Fibroblast of skin of left quadriceps (primary cell): ENCODE results near the gene ADAMTS13.
"Not testable (repeated sequence)": the region's sequence is repeated elsewhere in the genome, so short reads cannot be mapped to it uniquely, and the experiment has no call there.

Experiments used
- DNase-seq, 2 experiments: peaks; one replicate each; pipeline ENCODE4 v3.0.0-alpha.2; 2013; ENCODE audit warnings: low read depth in 2 of 2

Gene ADAMTS13

GRCh38 chr9:133421615-133422542, at the start of gene ADAMTS13:
TSS of gene ADAMTS13 (plus strand) at chr9:133422367. CDS start at chr9:133422444, 77 bp downstream.
- no peak for DNase-seq

- peak in 1 of 2 experiments; percentile 28 for DNase-seq
Measured at GRCh38 chr9:133374612-133375115, 47.5 kb upstream of the ADAMTS13 start.

DNA sequence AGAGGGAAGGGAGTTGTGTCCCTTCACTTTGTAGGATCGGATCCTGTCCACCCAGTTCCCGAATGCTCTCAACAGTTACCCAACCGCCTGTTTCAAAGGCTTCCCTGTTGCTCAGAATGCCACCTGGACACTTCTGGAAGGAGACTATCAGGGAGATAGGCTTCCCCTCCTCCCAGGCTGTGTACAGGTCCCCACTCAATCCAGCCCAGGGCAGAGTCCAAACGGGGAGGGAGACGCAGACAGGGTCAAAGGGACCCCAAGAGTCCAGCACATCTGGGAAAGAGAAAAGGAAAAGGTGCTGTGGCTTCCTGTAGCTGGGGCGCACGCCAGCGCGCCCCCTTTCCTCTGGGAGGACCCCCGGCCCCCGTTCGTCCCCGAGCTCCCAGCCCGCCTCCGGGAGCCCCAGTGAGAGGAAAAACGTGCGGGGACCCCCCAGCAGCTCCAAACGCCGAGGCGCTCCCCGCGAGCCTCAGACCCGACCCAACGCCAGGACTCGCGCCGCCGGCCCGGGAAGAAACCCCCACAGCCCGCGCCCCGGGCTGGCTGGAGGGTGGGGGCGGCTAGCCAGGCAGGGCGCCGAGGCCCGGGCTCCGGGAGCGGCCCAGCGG, 46.9 kb upstream of the ADAMTS13 start:
- DNase-seq = no peak

GRCh38 chr9:133375724-133376654, 46.2 kb upstream of the ADAMTS13 start, which contains the start of the genes STKLD1 and SURF4:
TSS of gene STKLD1 (plus strand) at chr9:133376366. CDS start at chr9:133376474, 108 bp downstream.
TSS of gene SURF4 (minus strand) at chr9:133376060. CDS start at chr9:133375969, 91 bp downstream.
- peak; percentile 93 to 94 for DNase-seq

- not testable (repeated sequence) for DNase-seq
Measured at GRCh38 chr9:133377280-133377679, 44.9 kb upstream of the ADAMTS13 start.

- DNase-seq = peak; percentile 60 to 62
Measured at GRCh38 chr9:133377721-133378216, 44.4 kb upstream of the ADAMTS13 start.

DNA sequence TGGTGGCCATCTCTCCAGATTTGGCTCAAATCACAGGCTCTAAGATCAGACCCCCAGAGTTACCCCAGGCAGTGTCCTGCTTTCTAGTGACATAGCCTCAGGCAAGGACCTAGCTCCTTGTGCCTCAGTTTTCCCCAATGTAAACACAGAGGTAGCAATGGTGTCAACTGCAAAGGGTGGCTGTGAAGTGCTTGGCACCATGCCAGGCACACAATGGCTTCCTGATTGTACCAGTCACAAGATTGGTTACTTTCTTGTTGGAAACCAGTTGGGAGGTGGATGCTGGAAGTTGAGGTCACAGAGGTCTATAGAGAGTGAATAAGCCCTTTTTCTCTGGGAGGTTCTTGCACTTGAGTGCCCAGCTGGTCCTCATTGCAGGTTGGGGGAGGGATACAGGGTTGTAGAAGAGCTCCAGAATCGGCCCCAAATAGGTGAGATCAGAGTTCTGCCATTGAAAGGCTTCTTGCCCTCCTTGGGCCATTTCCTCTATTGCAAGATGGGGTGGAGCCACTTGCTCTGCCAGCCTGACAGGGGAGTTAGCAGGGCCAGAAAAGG, 43.7 kb upstream of the ADAMTS13 start:
- no peak for DNase-seq

- no peak for DNase-seq
Measured at GRCh38 chr9:133379153-133380086, 42.7 kb upstream of the ADAMTS13 start.

DNA sequence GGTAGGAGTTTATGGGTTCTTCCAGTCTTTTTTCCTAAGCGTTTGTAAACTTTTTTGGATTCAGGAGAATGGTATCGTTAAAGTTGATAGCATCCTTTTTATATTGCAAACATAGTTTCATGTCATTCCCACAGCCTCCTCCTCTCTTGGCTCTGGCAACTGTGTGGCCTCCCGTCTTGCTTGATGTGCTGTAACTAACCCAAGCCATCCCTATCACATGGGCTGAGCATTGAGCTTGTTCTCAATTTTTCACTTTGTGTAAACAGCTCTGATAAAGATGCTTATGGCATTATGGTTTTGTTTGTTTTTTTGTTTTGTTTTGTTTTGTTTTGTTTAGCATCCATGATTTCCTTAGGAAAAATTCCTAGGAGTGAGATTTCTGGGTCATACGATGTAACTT, 41.4 kb upstream of the ADAMTS13 start:
- DNase-seq = no peak

DNA sequence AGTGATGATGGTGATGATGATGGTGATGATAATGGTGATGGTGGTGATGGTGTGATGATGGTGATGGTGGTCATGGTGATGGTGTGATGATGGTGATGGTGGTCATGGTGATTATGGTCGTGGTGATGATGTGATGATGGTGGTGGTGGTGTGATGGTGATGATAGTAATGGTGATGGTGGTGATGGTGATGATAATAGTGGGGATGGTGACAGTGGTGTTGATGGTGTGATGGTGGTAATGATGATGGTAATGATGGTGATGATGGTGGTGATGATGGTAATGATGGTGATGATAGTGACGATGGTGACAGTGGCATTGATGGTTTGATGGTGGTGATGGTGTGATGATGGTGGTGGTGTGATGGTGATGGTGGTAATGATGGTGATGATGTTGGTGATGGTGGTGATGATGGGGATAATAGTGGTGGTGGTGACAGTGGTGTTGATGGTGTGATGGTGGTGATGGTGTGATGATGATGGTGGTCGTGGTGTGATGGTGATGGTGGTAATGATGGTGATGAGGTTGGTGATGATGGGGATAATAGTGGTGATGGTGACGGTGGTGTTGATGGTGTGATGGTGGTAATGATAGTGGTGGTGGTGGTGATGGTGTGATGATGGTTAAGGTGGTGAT, 39.5 kb upstream of the ADAMTS13 start:
- DNase-seq = no peak

DNA sequence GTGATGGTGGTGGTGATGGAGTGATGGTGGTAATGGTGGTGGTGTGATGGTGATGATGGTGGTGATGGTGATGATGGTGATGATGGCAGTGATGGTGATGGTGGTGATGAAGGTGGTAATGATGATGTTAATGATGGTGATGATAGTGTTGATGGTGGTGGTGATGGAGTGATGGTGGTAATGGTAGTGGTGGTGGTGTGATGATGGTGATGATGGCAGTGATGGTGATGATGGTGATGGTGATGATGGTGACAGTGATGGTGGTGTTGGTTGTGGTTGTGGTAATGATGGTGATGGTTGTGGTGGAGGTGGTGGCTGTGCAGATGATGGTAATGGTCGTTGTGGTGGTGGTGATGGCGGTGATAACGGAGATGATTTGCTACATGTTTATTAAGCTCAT, 38.7 kb upstream of the ADAMTS13 start:
- no peak for DNase-seq

GRCh38 chr9:133384736-133385321, 37.3 kb upstream of the ADAMTS13 start:
- no peak for DNase-seq

- DNase-seq = no peak
Measured at GRCh38 chr9:133385452-133385851, 36.7 kb upstream of the ADAMTS13 start.

DNA sequence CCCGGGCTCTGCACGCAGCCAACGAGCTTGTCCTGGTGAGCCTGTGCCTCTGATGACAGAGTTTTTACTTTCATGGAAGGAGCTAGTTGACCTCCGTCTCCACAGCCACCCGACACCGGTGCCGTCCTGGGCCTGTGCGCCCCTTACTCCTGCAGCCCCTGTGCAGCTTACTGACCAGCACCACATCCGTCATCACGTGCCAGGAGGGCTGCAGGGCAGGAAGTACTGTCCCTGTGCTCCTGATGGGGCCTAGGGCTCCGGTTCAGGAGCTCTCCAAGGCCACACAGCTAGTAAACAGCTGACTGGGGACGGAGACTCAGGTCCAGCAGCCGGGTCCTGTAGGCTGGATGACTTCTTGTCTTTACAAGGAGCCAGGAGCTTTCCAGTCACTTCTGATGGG, 35.8 kb upstream of the ADAMTS13 start:
- no peak for DNase-seq

DNA sequence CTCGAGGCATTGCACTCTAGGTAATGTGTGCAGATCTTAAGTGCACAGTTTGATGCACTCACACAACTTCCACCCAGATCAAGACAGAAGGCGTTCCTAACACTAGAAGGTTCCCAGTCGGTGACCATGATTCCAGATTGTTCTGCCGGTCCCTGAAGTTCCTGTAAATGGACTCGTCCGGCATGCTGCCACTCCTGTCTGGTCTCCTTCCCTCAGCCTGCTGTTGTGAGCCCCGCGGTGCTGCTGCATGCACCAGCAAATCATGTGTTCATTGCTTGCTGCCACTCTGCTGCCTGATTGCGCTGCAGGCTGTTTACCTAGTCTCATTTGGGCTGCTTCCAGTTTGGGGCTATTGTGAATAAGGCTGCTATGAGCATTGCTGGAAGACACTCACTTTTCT, 34.5 kb upstream of the ADAMTS13 start:
- DNase-seq = no peak

GRCh38 chr9:133389025-133389557, 33.1 kb upstream of the ADAMTS13 start:
- DNase-seq = no peak

GRCh38 chr9:133389562-133389961, 32.6 kb upstream of the ADAMTS13 start:
- no peak for DNase-seq

DNA sequence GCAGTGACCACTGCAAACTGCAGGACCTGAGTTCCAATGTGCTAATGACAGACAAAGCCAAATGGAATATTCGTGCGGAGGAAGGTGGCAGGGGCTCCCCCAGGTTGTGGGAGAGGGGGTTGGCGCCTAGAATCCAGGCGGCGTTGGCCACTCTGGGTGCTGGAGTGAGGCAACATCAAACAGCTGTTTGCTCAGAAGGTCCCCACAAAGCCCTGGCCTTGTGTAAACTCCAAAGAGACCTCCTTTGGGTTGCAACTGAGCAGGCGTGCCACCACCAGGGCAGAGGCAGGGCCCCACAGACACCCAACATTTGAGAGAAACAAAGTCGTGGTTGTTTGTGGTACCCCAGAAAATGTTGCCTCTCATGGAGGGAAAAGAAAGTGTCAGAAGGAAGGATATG, 31.5 kb upstream of the ADAMTS13 start:
- DNase-seq = no peak

GRCh38 chr9:133391449-133391848, 30.7 kb upstream of the ADAMTS13 start:
- DNase-seq = not testable (repeated sequence)
